Activated T-cell treated with anti-CD3 and anti-CD28 coated beads, Interleukin-2, amount 50 U/mL, for 72 hours (primary cell): ENCODE data around the gene SRRM2. TPM values are rescaled to one million over a fixed set of nuclear protein-coding genes. Genes with fewer than 3 reads are reported as not detected.

Source experiments
- ATAC-seq, 2 donors: fragments of 150-1000 bp; cut with Tn5 transposase; replicated peaks in 1 of 2; 2 replicates each; pipeline ENCODE4 v1.10.0; 2021; ENCODE audit warnings: moderate library complexity in 2 of 2, mild to moderate bottlenecking in 1 of 2
- DNase-seq, 2 donors: peaks; one replicate each; pipeline ENCODE4 v3.0.0; 2021 to 2022; ENCODE audit warnings: mixed read lengths in 1 of 2
- H3K27ac Mint-ChIP-seq: one replicate; pipeline ENCODE4 v1.8.0; 2022; ENCODE audit warnings: mild to moderate bottlenecking, moderate library complexity, mixed read lengths
- H3K27me3 Mint-ChIP-seq: one replicate; pipeline ENCODE4 v1.8.0; 2022; ENCODE audit warnings: low read depth, mixed read lengths
- H3K36me3 Mint-ChIP-seq, 2 donors: one replicate each; pipeline ENCODE4 v1.8.0; 2022; ENCODE audit warnings: mixed read lengths in 2 of 2, mild to moderate bottlenecking in 1 of 2; ENCODE audit not compliant: insufficient read depth in 2 of 2
- H3K4me1 Mint-ChIP-seq: one replicate; pipeline ENCODE4 v1.8.0; 2022; ENCODE audit warnings: low read depth, mixed read lengths
- H3K4me3 Mint-ChIP-seq, 2 donors: one replicate each; pipeline ENCODE4 v1.8.0; 2022; ENCODE audit warnings: mild to moderate bottlenecking in 2 of 2, mixed read lengths in 2 of 2, moderate library complexity in 2 of 2
- H3K9me3 Mint-ChIP-seq, 2 donors: one replicate each; pipeline ENCODE4 v1.8.0; 2022; ENCODE audit warnings: mixed read lengths in 2 of 2
- total RNA-seq, 2 donors: library from RNA; stranded (reverse); gene quantifications; one replicate each; pipeline ENCODE4 v1.2.3, GENCODE V29; 2022

SRRM2 gene
- total RNA-seq, 2 donors from 2014 or later = 696 to 731 TPM

- no peaks in the 10 kb centered on the region for H3K36me3 Mint-ChIP-seq
- DNase-seq = no peak
These were observed 13.8 kb upstream of the SRRM2 start for GRCh38 chr16:2738615-2739014.

GRCh38 chr16:2739625-2740430 is 12.6 kb upstream of the SRRM2 start:
- Mint-ChIP-seq H3K27me3 (no peaks in the 10 kb centered on the region), H3K36me3 (no peaks in the 10 kb centered on the region), H3K4me1 (no peaks in the 10 kb centered on the region), H3K4me3 (no peak overlapping the region), H3K9me3 (no peaks in the 10 kb centered on the region), H3K27ac (no peak overlapping the region)
- ATAC-seq (no peak), DNase-seq (no peak)

More at GRCh38 chr16:2738615-2739014, 13.8 kb upstream of the SRRM2 start:
- H3K4me1 Mint-ChIP-seq = no peaks in the 10 kb centered on the region
- H3K4me3 Mint-ChIP-seq = no peak overlapping the region
- no peak overlapping the region for H3K27ac Mint-ChIP-seq
- no peak for ATAC-seq
- no peaks in the 10 kb centered on the region for H3K9me3 Mint-ChIP-seq
- no peaks in the 10 kb centered on the region for H3K27me3 Mint-ChIP-seq

DNA sequence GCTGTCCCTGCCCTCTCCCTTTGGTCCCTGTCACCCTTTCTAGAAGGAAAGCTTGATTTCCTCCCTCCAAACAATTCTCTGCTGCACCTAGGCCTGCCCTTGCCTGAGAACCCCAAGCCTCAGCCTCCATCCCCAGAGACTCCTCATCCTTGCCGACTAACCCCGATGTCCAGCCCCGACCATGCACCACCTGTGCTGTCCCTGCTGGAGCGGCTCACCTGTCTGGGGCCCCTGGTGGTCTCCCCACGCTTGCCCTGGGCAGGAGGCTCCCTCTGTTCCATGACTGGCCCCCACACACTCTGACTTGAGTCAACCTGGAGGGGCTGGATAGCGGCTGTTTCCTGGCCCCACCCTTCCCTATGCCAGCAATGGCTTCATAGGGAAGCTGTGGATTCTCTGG is 12.0 kb upstream of the SRRM2 start:
- H3K4me3 Mint-ChIP-seq = no peak overlapping the region
- no peaks in the 10 kb centered on the region for H3K4me1 Mint-ChIP-seq
- ATAC-seq = no peak
- H3K9me3 Mint-ChIP-seq = no peaks in the 10 kb centered on the region
- no peaks in the 10 kb centered on the region for H3K36me3 Mint-ChIP-seq
- H3K27me3 Mint-ChIP-seq = no peaks in the 10 kb centered on the region
- no peak overlapping the region for H3K27ac Mint-ChIP-seq
- DNase-seq = no peak

DNA sequence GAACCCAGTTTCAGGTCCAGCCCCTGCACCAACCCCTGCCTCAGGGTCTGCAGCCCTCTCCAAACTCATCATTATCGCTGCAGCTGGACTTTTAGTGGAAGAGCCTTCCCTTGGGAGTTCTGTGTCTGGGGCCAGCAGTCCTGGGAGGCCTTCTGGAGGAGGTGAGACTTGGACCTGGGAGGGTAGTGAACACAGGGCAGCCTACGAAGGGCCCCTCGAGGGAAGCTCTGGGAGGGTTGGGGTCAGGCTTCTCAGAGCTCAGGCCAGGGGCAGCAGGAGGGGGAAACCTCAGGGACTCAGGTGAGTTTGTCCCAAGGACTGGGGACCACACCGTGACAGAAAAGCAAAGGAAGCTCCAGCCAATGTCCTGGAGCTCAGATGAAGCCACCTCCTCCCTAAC is 11.3 kb upstream of the SRRM2 start:
- H3K27me3 Mint-ChIP-seq = no peaks in the 10 kb centered on the region
- DNase-seq (no peak), ATAC-seq (no peak)
- H3K36me3 Mint-ChIP-seq = no peaks in the 10 kb centered on the region
- no peak overlapping the region for H3K4me3 Mint-ChIP-seq
- no peaks in the 10 kb centered on the region for H3K4me1 Mint-ChIP-seq
- H3K27ac Mint-ChIP-seq = no peak overlapping the region
- H3K9me3 Mint-ChIP-seq = no peaks in the 10 kb centered on the region

GRCh38 chr16:2742323-2743006 is 10.0 kb upstream of the SRRM2 start:
- Mint-ChIP-seq H3K36me3 (no peaks in the 10 kb centered on the region), H3K27me3 (no peaks in the 10 kb centered on the region), H3K4me1 (no peaks in the 10 kb centered on the region), H3K4me3 (no peak overlapping the region), H3K27ac (no peak overlapping the region), H3K9me3 (no peaks in the 10 kb centered on the region)
- ATAC-seq = no peak
- no peak for DNase-seq

DNA sequence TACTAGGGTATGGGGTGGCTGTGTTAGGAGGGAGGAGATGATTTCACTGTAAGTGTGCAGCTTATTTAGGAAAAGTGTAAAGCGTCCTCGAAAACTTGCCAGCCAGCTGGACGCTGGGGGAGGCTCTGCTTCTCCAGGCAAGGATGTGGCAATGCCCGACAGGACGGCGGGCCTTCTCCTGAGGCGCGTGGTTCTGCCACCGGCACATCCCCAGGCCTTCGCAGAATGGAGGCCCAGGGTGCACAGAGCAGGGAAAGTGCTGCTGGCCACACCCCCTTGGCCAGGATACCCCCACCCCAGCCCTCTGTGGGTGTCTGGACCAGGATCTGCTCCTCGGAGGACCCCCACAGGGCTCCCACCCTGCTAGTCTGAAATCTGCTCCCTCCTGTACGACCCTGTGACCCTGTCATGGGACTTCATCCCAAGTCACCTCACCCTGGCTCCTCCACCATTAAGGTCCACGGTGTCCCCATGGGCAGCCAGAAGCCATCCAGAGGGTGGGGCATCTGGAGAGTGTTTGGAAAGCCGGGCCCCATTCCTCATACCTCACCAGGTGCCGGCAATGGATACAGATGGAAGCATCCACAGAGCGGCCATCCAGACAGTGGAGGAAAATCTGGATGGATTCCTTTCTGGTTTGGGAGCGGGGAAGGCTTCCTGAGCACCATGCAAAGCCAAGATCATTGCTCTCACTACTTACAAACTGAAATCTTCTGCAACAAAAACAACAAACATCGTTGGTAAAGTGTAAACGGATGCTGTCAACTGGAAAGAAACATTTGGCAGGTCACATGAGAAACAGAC is 9.2 kb upstream of the SRRM2 start:
- DNase-seq (no peak), ATAC-seq (no peak)
- no peaks in the 10 kb centered on the region for H3K9me3 Mint-ChIP-seq
- H3K36me3 Mint-ChIP-seq = no peaks in the 10 kb centered on the region
- H3K27ac Mint-ChIP-seq = no peak overlapping the region
- no peak overlapping the region for H3K4me3 Mint-ChIP-seq
- H3K4me1 Mint-ChIP-seq = no peaks in the 10 kb centered on the region
- H3K27me3 Mint-ChIP-seq = no peaks in the 10 kb centered on the region

DNA sequence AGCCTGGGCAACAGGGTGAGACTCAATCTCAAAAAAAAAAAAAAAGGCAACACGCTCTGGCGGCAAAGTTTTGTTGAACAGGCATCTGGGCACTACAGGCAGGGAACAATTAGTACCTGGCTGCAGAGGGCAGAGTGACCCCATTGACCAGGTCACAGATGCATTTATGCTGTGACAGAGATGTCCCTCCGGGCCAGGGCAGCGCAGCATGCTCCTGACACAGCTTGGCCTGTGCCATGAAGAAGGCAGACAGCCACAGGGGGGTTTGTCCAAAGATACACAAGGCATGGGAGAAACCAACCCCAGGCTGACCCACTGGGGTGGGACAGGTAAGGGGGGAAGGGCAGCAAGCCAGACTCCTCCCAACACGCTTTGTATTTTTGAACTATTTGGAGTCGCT is 7.7 kb upstream of the SRRM2 start:
- no peaks in the 10 kb centered on the region for H3K27me3 Mint-ChIP-seq
- H3K36me3 Mint-ChIP-seq = no peaks in the 10 kb centered on the region
- H3K4me1 Mint-ChIP-seq = peaks cover 4% of the 10 kb centered on the region
- ATAC-seq (no peak), DNase-seq (no peak)
- no peaks in the 10 kb centered on the region for H3K9me3 Mint-ChIP-seq
- no peak overlapping the region for H3K27ac Mint-ChIP-seq
- no peak overlapping the region for H3K4me3 Mint-ChIP-seq

GRCh38 chr16:2745116-2745890 is 7.1 kb upstream of the SRRM2 start:
- no peak overlapping the region for H3K4me3 Mint-ChIP-seq
- no peak overlapping the region for H3K27ac Mint-ChIP-seq
- no peak for ATAC-seq
- H3K9me3 Mint-ChIP-seq = no peaks in the 10 kb centered on the region
- peaks cover 0 to 2% of the 10 kb centered on the region in 2 donors for H3K36me3 Mint-ChIP-seq
- peaks cover 10% of the 10 kb centered on the region for H3K4me1 Mint-ChIP-seq
- DNase-seq = no peak
- H3K27me3 Mint-ChIP-seq = no peaks in the 10 kb centered on the region

DNA sequence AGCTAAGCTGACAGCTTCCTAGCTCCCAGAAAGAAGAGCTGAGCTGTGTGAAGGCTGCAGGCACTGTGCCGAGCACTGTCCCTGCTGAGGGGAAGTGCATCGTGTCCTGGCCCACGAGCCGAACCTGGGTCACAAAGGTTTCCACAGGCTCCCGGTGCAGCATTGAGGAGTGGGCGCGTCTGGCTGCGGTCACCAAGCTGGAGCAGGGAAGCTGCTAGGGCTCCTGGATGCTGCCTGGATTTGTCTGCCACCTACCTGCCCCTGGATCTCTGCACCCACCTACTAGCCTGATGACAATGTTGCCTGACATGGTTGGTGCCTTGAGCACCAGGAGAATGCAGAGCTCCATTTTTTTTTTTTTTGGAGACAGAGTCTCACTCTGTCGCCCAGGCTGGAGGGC is 6.5 kb upstream of the SRRM2 start:
- Mint-ChIP-seq H3K27ac (no peak overlapping the region), H3K4me3 (no peak overlapping the region), H3K4me1 (peaks cover 17% of the 10 kb centered on the region), H3K27me3 (no peaks in the 10 kb centered on the region), H3K9me3 (no peaks in the 10 kb centered on the region), H3K36me3 (peaks cover 0 to 2% of the 10 kb centered on the region in 2 donors)
- no peak for DNase-seq
- ATAC-seq = no peak

GRCh38 chr16:2748757-2749455 is 3.5 kb upstream of the SRRM2 start:
- Mint-ChIP-seq H3K27ac (no peak overlapping the region), H3K4me1 (peaks cover 28% of the 10 kb centered on the region), H3K36me3 (peaks cover 6 to 9% of the 10 kb centered on the region in 2 donors), H3K4me3 (no peak overlapping the region), H3K27me3 (no peaks in the 10 kb centered on the region), H3K9me3 (no peaks in the 10 kb centered on the region)
- ATAC-seq (no peak), DNase-seq (no peak)

DNA sequence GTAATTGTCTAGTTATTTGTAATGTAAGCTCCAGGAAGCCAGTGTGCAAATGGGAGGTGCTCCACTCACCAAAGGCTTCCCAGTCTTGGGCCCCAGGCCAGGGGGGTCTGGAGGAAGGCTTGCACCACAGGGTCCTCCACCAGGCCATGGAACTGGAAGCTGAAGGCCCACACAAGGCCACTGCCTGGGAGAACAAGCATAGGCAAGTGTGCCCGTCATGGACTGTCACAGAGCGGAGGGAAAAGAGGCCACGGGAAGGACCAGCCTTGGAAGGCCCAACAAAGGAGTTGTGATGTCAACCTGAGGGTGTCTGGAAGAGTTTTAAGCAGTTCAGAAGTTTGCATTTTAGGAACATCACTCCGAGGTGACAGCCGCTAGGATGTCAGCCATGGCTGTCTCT is 3.0 kb upstream of the SRRM2 start:
- Mint-ChIP-seq H3K4me3 (peak overlapping the region in 1 of 2 donors; percentile 12), H3K9me3 (no peaks in the 10 kb centered on the region), H3K36me3 (peaks cover 11 to 14% of the 10 kb centered on the region in 2 donors), H3K27ac (no peak overlapping the region), H3K4me1 (peaks cover 34% of the 10 kb centered on the region), H3K27me3 (no peaks in the 10 kb centered on the region)
- DNase-seq (no peak), ATAC-seq (no peak)

- Mint-ChIP-seq H3K9me3 (no peaks in the 10 kb centered on the region), H3K27me3 (no peaks in the 10 kb centered on the region), H3K27ac (peak overlapping the region; percentile 16), H3K4me1 (peaks cover 39% of the 10 kb centered on the region), H3K4me3 (peak overlapping the region; percentile 68 to 79), H3K36me3 (peaks cover 12 to 18% of the 10 kb centered on the region in 2 donors)
- DNase-seq (no peak), ATAC-seq (no peak)
These were observed 2.5 kb upstream of the SRRM2 start for GRCh38 chr16:2749936-2750335.
